Lung (tissue), 12 donors: ENCODE data around the gene MED27. TPM values are rescaled to one million over a fixed set of nuclear protein-coding genes. Genes with fewer than 3 reads are reported as not detected.

Source experiments
- ATAC-seq: fragments of 200-7000 bp; cut with Tn5 transposase; one replicate; pipeline ENCODE4 v1.9.1; 2020; ENCODE audit warnings: moderate number of reproducible peaks; ENCODE audit not compliant: insufficient read depth, low FRiP score
- DNase-seq, 3 donors: peaks; one replicate each; pipeline ENCODE4 v3.0.0-alpha.2; 2013 to 2017
- H3K27ac ChIP-seq, 2 donors: one replicate each; pipeline ENCODE4 v1.5.1; 2013; ENCODE audit warnings: mild to moderate bottlenecking in 2 of 2, moderate library complexity in 2 of 2, control low read depth in 1 of 2, inconsistent platforms in 1 of 2, low read depth in 1 of 2, low read length in 1 of 2
- H3K27me3 ChIP-seq, 3 donors: one replicate each; pipeline ENCODE4 v1.5.1; 2013; ENCODE audit warnings: low read length in 2 of 3; ENCODE audit not compliant: control insufficient read depth in 3 of 3, insufficient read depth in 3 of 3
- H3K36me3 ChIP-seq, 4 donors: one replicate each; pipeline ENCODE4 v1.5.1; 2013; ENCODE audit warnings: low read length in 4 of 4, mild to moderate bottlenecking in 1 of 4, moderate library complexity in 1 of 4; ENCODE audit not compliant: control insufficient read depth in 4 of 4, insufficient read depth in 4 of 4
- H3K4me1 ChIP-seq, 5 donors: one replicate each; pipeline ENCODE4 v1.5.1; 2013; ENCODE audit warnings: low read length in 5 of 5, mild to moderate bottlenecking in 2 of 5, moderate library complexity in 1 of 5; ENCODE audit not compliant: control insufficient read depth in 5 of 5, insufficient read depth in 5 of 5
- H3K4me3 ChIP-seq: one replicate; pipeline ENCODE4 v1.5.1; 2013; ENCODE audit warnings: mild to moderate bottlenecking, control low read depth, moderate library complexity
- H3K9ac ChIP-seq, 2 donors: one replicate each; pipeline ENCODE4 v1.5.1; 2013; ENCODE audit warnings: low read length in 2 of 2, control low read depth in 1 of 2; ENCODE audit not compliant: insufficient read depth in 1 of 2
- H3K9me3 ChIP-seq, 4 donors: one replicate each; pipeline ENCODE4 v1.5.1; 2013; ENCODE audit warnings: low read length in 3 of 4, mild to moderate bottlenecking in 1 of 4, moderate library complexity in 1 of 4; ENCODE audit not compliant: control insufficient read depth in 4 of 4, insufficient read depth in 3 of 4
- WGBS, 2 donors: extraction: QIAGEN DNeasy Blood & Tissue Kit; methylation state at CpG; one replicate each; pipeline ENCODE4 v1.1.7; 2013; 5-methylcytosine and 5-hydroxymethylcytosine counted together
- polyA plus RNA-seq, 2 donors: library from polyadenylated mRNA; stranded (reverse); fragments of 200-250 nt; gene quantifications; one replicate each; pipeline ENCODE4 v1.2.1, GENCODE V29; 2013
- total RNA-seq, 2 donors: library from RNA; depleted of rRNA in 1 of 2; stranded (reverse); fragments of >200 nt in 1 of 2; gene quantifications; one replicate each; pipeline ENCODE4 v1.2.1, GENCODE V29; 2014 to 2021
- TF ChIP-seq, protein P1 (sequence below): IDR thresholded peaks from 2 replicates; pipeline ENCODE4 v1.5.1; 2012; ENCODE audit warnings: mild to moderate bottlenecking; ENCODE audit errors: control extremely low read depth, extremely low read depth
- donor health status: control.
- donor health status: control.
- donor health status: Bipolar disorder and iron deficiency.
- donor health status: healthy.
- donor health status: DM: yes; HTN: yes; CAD: no.

The MED27 gene
- total and polyA plus RNA-seq, 4 donors = 9.8 to 22.3 (median 16.7) TPM

DNA sequence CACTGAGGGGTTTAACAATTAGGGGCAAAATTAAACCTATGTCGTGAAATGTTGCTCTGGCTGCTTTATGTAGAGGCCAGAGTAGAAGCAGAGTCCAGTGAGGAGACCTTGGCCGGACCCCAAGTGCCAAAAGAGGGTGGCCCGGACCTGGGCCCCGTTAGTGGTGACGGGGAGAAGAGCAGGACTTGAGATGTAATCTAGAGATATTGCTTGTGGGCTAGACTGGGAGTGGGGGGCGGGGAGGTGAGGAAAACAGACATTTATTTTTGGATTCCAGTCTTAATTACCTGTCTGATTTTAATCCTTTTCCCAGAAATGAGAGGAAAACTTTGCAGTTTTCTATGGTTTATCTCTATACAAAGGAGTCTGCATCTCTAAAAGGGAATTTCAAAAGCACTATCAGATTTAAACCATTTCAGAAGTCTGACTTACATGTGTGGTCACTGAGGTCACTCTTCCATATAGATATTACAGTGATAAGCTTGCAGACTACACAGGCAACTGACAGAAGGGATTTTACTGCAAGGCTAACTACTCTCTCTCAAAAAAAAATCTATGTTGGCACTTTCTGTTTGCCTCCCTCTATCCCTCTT is 108.1 kb downstream of the MED27 start:
- Histone ChIP-seq H3K4me3 (no peak overlapping the region), H3K27me3 (no peaks in the 10 kb centered on the region), H3K4me1 (peaks cover 2 to 19% (median 7%) of the 10 kb centered on the region in 5 donors), H3K27ac (no peak overlapping the region), H3K9ac (no peak overlapping the region), H3K9me3 (no peaks in the 10 kb centered on the region), H3K36me3 (no peaks in the 10 kb centered on the region)
- DNase-seq = no peak
- TF ChIP-seq, protein P1, sequence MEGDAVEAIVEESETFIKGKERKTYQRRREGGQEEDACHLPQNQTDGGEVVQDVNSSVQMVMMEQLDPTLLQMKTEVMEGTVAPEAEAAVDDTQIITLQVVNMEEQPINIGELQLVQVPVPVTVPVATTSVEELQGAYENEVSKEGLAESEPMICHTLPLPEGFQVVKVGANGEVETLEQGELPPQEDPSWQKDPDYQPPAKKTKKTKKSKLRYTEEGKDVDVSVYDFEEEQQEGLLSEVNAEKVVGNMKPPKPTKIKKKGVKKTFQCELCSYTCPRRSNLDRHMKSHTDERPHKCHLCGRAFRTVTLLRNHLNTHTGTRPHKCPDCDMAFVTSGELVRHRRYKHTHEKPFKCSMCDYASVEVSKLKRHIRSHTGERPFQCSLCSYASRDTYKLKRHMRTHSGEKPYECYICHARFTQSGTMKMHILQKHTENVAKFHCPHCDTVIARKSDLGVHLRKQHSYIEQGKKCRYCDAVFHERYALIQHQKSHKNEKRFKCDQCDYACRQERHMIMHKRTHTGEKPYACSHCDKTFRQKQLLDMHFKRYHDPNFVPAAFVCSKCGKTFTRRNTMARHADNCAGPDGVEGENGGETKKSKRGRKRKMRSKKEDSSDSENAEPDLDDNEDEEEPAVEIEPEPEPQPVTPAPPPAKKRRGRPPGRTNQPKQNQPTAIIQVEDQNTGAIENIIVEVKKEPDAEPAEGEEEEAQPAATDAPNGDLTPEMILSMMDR = no peak
- WGBS, 2 donors = 95 to 97% methylated on average over 6 of the region's 6 CpGs
- no peak for ATAC-seq

DNA sequence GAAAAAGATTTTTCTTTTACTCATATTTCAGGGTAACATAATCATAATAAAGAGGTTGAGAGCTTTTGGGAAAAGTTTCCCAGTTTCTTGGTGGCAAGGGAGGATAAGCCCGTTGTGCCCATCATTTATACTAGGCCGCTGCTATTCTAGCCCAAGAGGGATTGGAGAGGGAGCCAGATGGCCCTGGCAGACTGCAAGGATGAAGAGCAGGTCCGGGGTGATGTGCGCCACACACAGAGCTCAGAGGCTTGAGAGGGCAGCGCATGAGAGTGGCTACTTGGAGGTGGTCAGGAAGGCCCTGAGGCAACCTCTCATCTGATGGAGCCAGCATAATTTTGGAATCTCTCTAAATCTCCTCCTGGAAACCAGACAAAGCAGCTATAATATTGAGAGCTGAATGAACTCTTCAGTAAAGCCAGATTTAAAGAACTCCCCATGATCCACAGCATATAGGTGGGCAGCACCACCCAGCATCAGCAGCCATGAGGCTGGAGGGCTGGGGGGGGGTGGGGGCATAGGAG is 110.1 kb downstream of the MED27 start:
- ATAC-seq = no peak

DNA sequence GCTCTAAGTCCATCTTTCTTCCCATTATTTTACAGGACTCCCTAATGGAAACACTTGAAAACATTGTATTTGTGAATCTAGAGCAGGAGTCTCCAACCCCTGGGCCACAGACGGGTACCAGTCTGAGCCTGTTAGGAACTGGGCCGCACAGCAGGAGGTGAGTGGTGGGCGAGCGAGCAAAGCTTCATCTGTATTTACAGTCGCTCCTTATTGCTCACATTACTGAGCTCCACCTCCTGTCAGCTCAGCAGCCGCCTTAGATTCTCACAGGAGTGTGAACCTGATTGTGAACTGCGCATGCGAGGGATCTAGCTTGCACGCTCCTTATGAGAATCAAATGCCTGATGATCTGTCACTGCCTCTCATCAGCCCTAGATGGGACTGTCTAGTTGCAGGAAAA is 111.0 kb downstream of the MED27 start:
- ATAC-seq = no peak
- Histone ChIP-seq H3K4me1 (no peaks in the 10 kb centered on the region), H3K36me3 (no peaks in the 10 kb centered on the region), H3K9ac (no peak overlapping the region), H3K4me3 (no peak overlapping the region), H3K27ac (no peak overlapping the region), H3K27me3 (no peaks in the 10 kb centered on the region), H3K9me3 (no peaks in the 10 kb centered on the region)
- TF ChIP-seq, protein P1 = no peak
- 98 to 100% methylated on average over 9 of the region's 9 CpGs for WGBS, 2 donors
- no peak for DNase-seq

More for the DNA sequence above, 110.1 kb downstream of the MED27 start:
- no peaks in the 10 kb centered on the region for H3K9me3 ChIP-seq
- 98 to 99% methylated on average over 5 of the region's 5 CpGs for WGBS, 2 donors
- H3K27me3 ChIP-seq = no peaks in the 10 kb centered on the region
- no peak for DNase-seq
- no peaks in the 10 kb centered on the region for H3K4me1 ChIP-seq
- TF ChIP-seq, protein P1 = no peak
- H3K9ac ChIP-seq = no peak overlapping the region
- no peaks in the 10 kb centered on the region for H3K36me3 ChIP-seq
- H3K27ac ChIP-seq = no peak overlapping the region
- H3K4me3 ChIP-seq = no peak overlapping the region

DNA sequence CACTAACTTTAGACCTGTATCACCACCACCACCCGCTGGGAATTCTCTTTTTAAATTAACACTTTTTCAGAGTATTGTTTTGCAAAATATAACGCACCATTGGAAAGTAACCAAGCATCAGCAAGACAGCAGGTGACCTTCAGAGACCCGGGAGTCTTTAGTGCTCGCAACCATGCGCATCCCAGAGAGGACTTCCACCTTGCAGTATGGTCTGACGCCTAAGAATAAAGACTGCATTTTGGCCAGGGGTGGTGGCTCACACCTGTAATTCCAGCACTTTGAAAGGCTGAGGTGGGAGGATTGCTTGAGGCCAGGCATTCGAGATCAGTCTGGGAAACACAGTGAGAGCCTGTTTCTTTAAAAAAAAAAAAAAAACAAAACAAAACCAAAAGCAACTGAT is 113.8 kb downstream of the MED27 start:
- no peak overlapping the region for H3K4me3 ChIP-seq
- H3K4me1 ChIP-seq = peaks cover 0 to 10% (median under 1%) of the 10 kb centered on the region in 5 donors
- ATAC-seq (no peak), DNase-seq (no peak)
- TF ChIP-seq, protein P1 = no peak
- H3K9me3 ChIP-seq = no peaks in the 10 kb centered on the region
- H3K27ac ChIP-seq = no peak overlapping the region
- H3K36me3 ChIP-seq = no peaks in the 10 kb centered on the region
- WGBS, 2 donors = 93 to 94% methylated on average over 7 of the region's 7 CpGs
- H3K27me3 ChIP-seq = no peaks in the 10 kb centered on the region
- H3K9ac ChIP-seq = no peak overlapping the region
